ENCODE measurements around the gene ADA.
A peak's percentile ranks its signal among the peaks of the same experiment; 100 is the strongest.

The ADA gene

GRCh38 chr20:44622501-44623270 lies 28.8 kb downstream of the ADA start:
- ATAC-seq (no peak), DNase-seq (no peak)

GRCh38 chr20:44621939-44622338 lies 29.6 kb downstream of the ADA start:
- no peak for DNase-seq
- ATAC-seq: no peak

GRCh38 chr20:44621325-44621724 lies 30.2 kb downstream of the ADA start:
- no peak for DNase-seq
- ATAC-seq: no peak

GRCh38 chr20:44620030-44620429 lies 31.5 kb downstream of the ADA start:
- ATAC-seq (no peak), DNase-seq (no peak)

GRCh38 chr20:44619294-44619693 lies 32.2 kb downstream of the ADA start:
- no peak for ATAC-seq

GRCh38 chr20:44618318-44618731 lies 33.2 kb downstream of the ADA start:
- ATAC-seq: peak; percentile 42
- peak; percentile 27 for DNase-seq

More at GRCh38 chr20:44619294-44619693, 32.2 kb downstream of the ADA start:
- DNase-seq: no peak

GRCh38 chr20:44616604-44616964 lies 34.9 kb downstream of the ADA start:
- ATAC-seq (no peak), DNase-seq (no peak)

GRCh38 chr20:44615876-44616603 lies 35.5 kb downstream of the ADA start:
- no peak for ATAC-seq
- DNase-seq: no peak

GRCh38 chr20:44615169-44615791 lies 36.2 kb downstream of the ADA start:
- ATAC-seq (peak; percentile 38), DNase-seq (peak; percentile 22)

- no peak for ATAC-seq
- no peak for DNase-seq
These were observed 37.0 kb downstream of the ADA start for GRCh38 chr20:44614525-44614924.

- ATAC-seq: no peak
- no peak for DNase-seq
These were observed 37.9 kb downstream of the ADA start for GRCh38 chr20:44613575-44613974.

GRCh38 chr20:44610313-44610962 lies 41.1 kb downstream of the ADA start:
- ATAC-seq: peak; percentile 7
- no peak for DNase-seq

- ATAC-seq: peak; percentile 97
- DNase-seq: peak; percentile 90
These were observed 41.8 kb downstream of the ADA start for GRCh38 chr20:44609516-44610312.

- no peak for DNase-seq
- no peak for ATAC-seq
These were observed 42.4 kb downstream of the ADA start for GRCh38 chr20:44609006-44609515.

- ATAC-seq (no peak), DNase-seq (no peak)
These were observed 44.6 kb downstream of the ADA start for GRCh38 chr20:44606725-44607441.

- ATAC-seq (no peak), DNase-seq (no peak)
These were observed 48.2 kb downstream of the ADA start for GRCh38 chr20:44603327-44603726.

GRCh38 chr20:44601801-44602204 lies 49.7 kb downstream of the ADA start:
- ATAC-seq (no peak), DNase-seq (no peak)

GRCh38 chr20:44601236-44601671 lies 50.2 kb downstream of the ADA start:
- ATAC-seq (no peak), DNase-seq (no peak)

- no peak for ATAC-seq
- DNase-seq: no peak
These were observed 50.7 kb downstream of the ADA start for GRCh38 chr20:44600758-44601201.

GRCh38 chr20:44600301-44600700 lies 51.2 kb downstream of the ADA start:
- no peak for ATAC-seq

GRCh38 chr20:44599715-44600114 lies 51.8 kb downstream of the ADA start:
- no peak for ATAC-seq
- no peak for DNase-seq

More at GRCh38 chr20:44600301-44600700, 51.2 kb downstream of the ADA start:
- DNase-seq: no peak

Data from stimulated activated naive CD8-positive, alpha-beta T cell treated with anti-CD3 and anti-CD28 coated beads, Interleukin-15, Interleukin-2, amounts not matched to agents 100 U/mL and 50 U/mL, for 24 hours (primary cell).